ENCODE results near the gene LRRC39. TPM values are rescaled to one million over a fixed set of nuclear protein-coding genes. Genes with fewer than 3 reads are reported as not detected.
A peak's percentile ranks its signal among the peaks of the same experiment; 100 is the strongest.

LRRC39 gene
- total and polyA plus RNA-seq, 7 experiments from 2014 or later = 0.53 to 1.9 (median 1.1) TPM; not detected in 2

- H3K4me3 Mint-ChIP-seq = no peak overlapping the region
- H3K9me3 Mint-ChIP-seq = peaks cover 0 to 2% (median 0%) of the 10 kb centered on the region in 11 donors
- intact Hi-C loops (cut with micrococcal nuclease) = no loop called here
- Histone ChIP-seq H3K4me3 (ENCODE audit: low read length) (no peak overlapping the region), H3K27me3 (ENCODE audit: control insufficient read depth in 2 of 2, insufficient read depth in 2 of 2, low read length in 2 of 2) (no peaks in the 10 kb centered on the region), H3K9me3 (ENCODE audit: control insufficient read depth in 2 of 3, low read length in 3 of 3) (no peaks in the 10 kb centered on the region), H3K36me3 (ENCODE audit: control insufficient read depth in 2 of 3, insufficient read depth in 3 of 3, low read length in 3 of 3) (peaks cover 0 to 16% (median 0%) of the 10 kb centered on the region in 3 experiments), H3K27ac (ENCODE audit: low read depth, low read length) (no peak overlapping the region), H3K4me1 (ENCODE audit: control insufficient read depth in 2 of 2, insufficient read depth in 2 of 2, low read length in 2 of 2) (no peaks in the 10 kb centered on the region)
- CTCF ChIA-PET = no interaction called here
- H3K4me1 Mint-ChIP-seq = peaks cover 0 to 4% (median 0%) of the 10 kb centered on the region in 7 donors
- ATAC-seq (no peak), DNase-seq (no peak)
- peaks cover 4 to 28% (median 23%) of the 10 kb centered on the region in 5 donors for H3K36me3 Mint-ChIP-seq
- no peaks in the 10 kb centered on the region for H3K27me3 Mint-ChIP-seq
- no peak overlapping the region for H3K27ac Mint-ChIP-seq
- POLR2A ChIA-PET = no interaction called here
Observed at GRCh38 chr1:100187912-100188311, 9.9 kb upstream of the LRRC39 start.

- ATAC-seq (no peak), DNase-seq (no peak)
- H3K36me3 Mint-ChIP-seq = peaks cover 0 to 14% (median 9%) of the 10 kb centered on the region in 5 donors
- CTCF ChIA-PET = no interaction called here
- Histone ChIP-seq H3K4me1 (ENCODE audit: control insufficient read depth in 2 of 2, insufficient read depth in 2 of 2, low read length in 2 of 2) (no peaks in the 10 kb centered on the region), H3K9me3 (ENCODE audit: control insufficient read depth in 2 of 3, low read length in 3 of 3) (no peaks in the 10 kb centered on the region), H3K27me3 (ENCODE audit: control insufficient read depth in 2 of 2, insufficient read depth in 2 of 2, low read length in 2 of 2) (no peaks in the 10 kb centered on the region), H3K27ac (ENCODE audit: low read depth, low read length) (no peak overlapping the region), H3K4me3 (ENCODE audit: low read length) (no peak overlapping the region), H3K36me3 (ENCODE audit: control insufficient read depth in 2 of 3, insufficient read depth in 3 of 3, low read length in 3 of 3) (no peaks in the 10 kb centered on the region)
- peaks cover 0 to 4% (median 0%) of the 10 kb centered on the region in 7 donors for H3K4me1 Mint-ChIP-seq
- POLR2A ChIA-PET = no interaction called here
- H3K4me3 Mint-ChIP-seq = no peak overlapping the region
- intact Hi-C loops (cut with micrococcal nuclease) = no loop called here
- H3K27ac Mint-ChIP-seq = peak overlapping the region in 2 of 9 donors; percentile 26 to 36
- H3K27me3 Mint-ChIP-seq = no peaks in the 10 kb centered on the region
- peaks cover 0 to 14% (median 3%) of the 10 kb centered on the region in 11 donors for H3K9me3 Mint-ChIP-seq
Observed at GRCh38 chr1:100184536-100184935, 6.5 kb upstream of the LRRC39 start.

GRCh38 chr1:100183370-100183769, 5.3 kb upstream of the LRRC39 start:
- DNase-seq (no peak), ATAC-seq (no peak)
- no peaks in the 10 kb centered on the region for H3K4me1 ChIP-seq (ENCODE audit: control insufficient read depth in 2 of 2, insufficient read depth in 2 of 2, low read length in 2 of 2)
- intact Hi-C loops (cut with micrococcal nuclease) = no loop called here
- Mint-ChIP-seq H3K9me3 (peaks cover 0 to 14% (median 3%) of the 10 kb centered on the region in 11 donors), H3K4me1 (peaks cover 0 to 4% (median 0%) of the 10 kb centered on the region in 7 donors), H3K27me3 (no peaks in the 10 kb centered on the region), H3K4me3 (no peak overlapping the region), H3K36me3 (peaks cover 0 to 14% (median 9%) of the 10 kb centered on the region in 5 donors), H3K27ac (no peak overlapping the region)
- CTCF ChIA-PET = interaction anchor here (0.7 kb wide), 2 partner anchors 146 to 264 kb away, joined by 3 read pairs; a partner anchor contains a TSS
- POLR2A ChIA-PET = no interaction called here
- no peaks in the 10 kb centered on the region for H3K36me3 ChIP-seq (ENCODE audit: control insufficient read depth in 2 of 3, insufficient read depth in 3 of 3, low read length in 3 of 3)
- H3K27me3 ChIP-seq (ENCODE audit: control insufficient read depth in 2 of 2, insufficient read depth in 2 of 2, low read length in 2 of 2) = no peaks in the 10 kb centered on the region
- no peaks in the 10 kb centered on the region for H3K9me3 ChIP-seq (ENCODE audit: control insufficient read depth in 2 of 3, low read length in 3 of 3)
- no peak overlapping the region for H3K27ac ChIP-seq (ENCODE audit: low read depth, low read length)
- H3K4me3 ChIP-seq (ENCODE audit: low read length) = no peak overlapping the region

- DNase-seq (no peak), ATAC-seq (no peak)
- no peaks in the 10 kb centered on the region for H3K36me3 ChIP-seq (ENCODE audit: control insufficient read depth in 2 of 3, insufficient read depth in 3 of 3, low read length in 3 of 3)
- Mint-ChIP-seq H3K27ac (no peak overlapping the region), H3K36me3 (peaks cover 0 to 8% (median 0%) of the 10 kb centered on the region in 5 donors), H3K27me3 (peaks cover 0 to 6% (median 0%) of the 10 kb centered on the region in 5 donors), H3K4me3 (no peak overlapping the region), H3K4me1 (no peaks in the 10 kb centered on the region), H3K9me3 (peaks cover 0 to 15% (median 3%) of the 10 kb centered on the region in 11 donors)
- H3K27me3 ChIP-seq (ENCODE audit: control insufficient read depth in 2 of 2, insufficient read depth in 2 of 2, low read length in 2 of 2) = no peaks in the 10 kb centered on the region
- CTCF ChIA-PET = no interaction called here
- H3K9me3 ChIP-seq (ENCODE audit: control insufficient read depth in 2 of 3, low read length in 3 of 3) = no peaks in the 10 kb centered on the region
- no peak overlapping the region for H3K4me3 ChIP-seq (ENCODE audit: low read length)
- POLR2A ChIA-PET = no interaction called here
- no peaks in the 10 kb centered on the region for H3K4me1 ChIP-seq (ENCODE audit: control insufficient read depth in 2 of 2, insufficient read depth in 2 of 2, low read length in 2 of 2)
- intact Hi-C loops (cut with micrococcal nuclease) = no loop called here
- H3K27ac ChIP-seq (ENCODE audit: low read depth, low read length) = no peak overlapping the region
Observed at GRCh38 chr1:100177295-100178041, 588 bp downstream of the LRRC39 start.

- no peak overlapping the region for H3K4me3 Mint-ChIP-seq
- CTCF ChIA-PET = no interaction called here
- no peaks in the 10 kb centered on the region for H3K4me1 Mint-ChIP-seq
- no peak overlapping the region for H3K4me3 ChIP-seq (ENCODE audit: low read length)
- H3K27me3 ChIP-seq (ENCODE audit: control insufficient read depth in 2 of 2, insufficient read depth in 2 of 2, low read length in 2 of 2) = no peaks in the 10 kb centered on the region
- peaks cover 0 to 8% (median 0%) of the 10 kb centered on the region in 5 donors for H3K27me3 Mint-ChIP-seq
- POLR2A ChIA-PET = no interaction called here
- H3K27ac ChIP-seq (ENCODE audit: low read depth, low read length) = no peak overlapping the region
- H3K4me1 ChIP-seq (ENCODE audit: control insufficient read depth in 2 of 2, insufficient read depth in 2 of 2, low read length in 2 of 2) = no peaks in the 10 kb centered on the region
- no peak for ATAC-seq
- no peaks in the 10 kb centered on the region for H3K9me3 ChIP-seq (ENCODE audit: control insufficient read depth in 2 of 3, low read length in 3 of 3)
- no peaks in the 10 kb centered on the region for H3K9me3 Mint-ChIP-seq
- no peak overlapping the region for H3K27ac Mint-ChIP-seq
- DNase-seq = no peak
- peaks cover 0 to 10% (median 5%) of the 10 kb centered on the region in 5 donors for H3K36me3 Mint-ChIP-seq
- intact Hi-C loops (cut with micrococcal nuclease) = no loop called here
- no peaks in the 10 kb centered on the region for H3K36me3 ChIP-seq (ENCODE audit: control insufficient read depth in 2 of 3, insufficient read depth in 3 of 3, low read length in 3 of 3)
Observed at GRCh38 chr1:100168051-100168450, 10.0 kb downstream of the LRRC39 start.

- no peaks in the 10 kb centered on the region for H3K36me3 ChIP-seq (ENCODE audit: control insufficient read depth in 2 of 3, insufficient read depth in 3 of 3, low read length in 3 of 3)
- peaks cover 0 to 1% (median 0%) of the 10 kb centered on the region in 5 donors for H3K27me3 Mint-ChIP-seq
- no peak overlapping the region for H3K27ac ChIP-seq (ENCODE audit: low read depth, low read length)
- ATAC-seq = no peak
- H3K4me3 ChIP-seq (ENCODE audit: low read length) = no peak overlapping the region
- POLR2A ChIA-PET = no interaction called here
- H3K4me1 ChIP-seq (ENCODE audit: control insufficient read depth in 2 of 2, insufficient read depth in 2 of 2, low read length in 2 of 2) = no peaks in the 10 kb centered on the region
- H3K9me3 Mint-ChIP-seq = no peaks in the 10 kb centered on the region
- H3K4me1 Mint-ChIP-seq = no peaks in the 10 kb centered on the region
- H3K27ac Mint-ChIP-seq = no peak overlapping the region
- H3K27me3 ChIP-seq (ENCODE audit: control insufficient read depth in 2 of 2, insufficient read depth in 2 of 2, low read length in 2 of 2) = no peaks in the 10 kb centered on the region
- CTCF ChIA-PET = no interaction called here
- H3K4me3 Mint-ChIP-seq = no peak overlapping the region
- no peak for DNase-seq
- intact Hi-C loops (cut with micrococcal nuclease) = no loop called here
- peaks cover 0 to 6% (median 4%) of the 10 kb centered on the region in 5 donors for H3K36me3 Mint-ChIP-seq
- no peaks in the 10 kb centered on the region for H3K9me3 ChIP-seq (ENCODE audit: control insufficient read depth in 2 of 3, low read length in 3 of 3)
Observed at GRCh38 chr1:100164702-100165101, 13.4 kb downstream of the LRRC39 start.

- POLR2A ChIA-PET = no interaction called here
- Mint-ChIP-seq H3K27ac (no peak overlapping the region), H3K4me1 (no peaks in the 10 kb centered on the region), H3K9me3 (no peaks in the 10 kb centered on the region), H3K27me3 (no peaks in the 10 kb centered on the region), H3K36me3 (peaks cover 0 to 6% (median 4%) of the 10 kb centered on the region in 5 donors), H3K4me3 (no peak overlapping the region)
- H3K4me1 ChIP-seq (ENCODE audit: control insufficient read depth in 2 of 2, insufficient read depth in 2 of 2, low read length in 2 of 2) = no peaks in the 10 kb centered on the region
- intact Hi-C loops (cut with micrococcal nuclease) = no loop called here
- CTCF ChIA-PET = no interaction called here
- DNase-seq (no peak), ATAC-seq (no peak)
- no peak overlapping the region for H3K27ac ChIP-seq (ENCODE audit: low read depth, low read length)
- H3K9me3 ChIP-seq (ENCODE audit: control insufficient read depth in 2 of 3, low read length in 3 of 3) = no peaks in the 10 kb centered on the region
- no peak overlapping the region for H3K4me3 ChIP-seq (ENCODE audit: low read length)
- no peaks in the 10 kb centered on the region for H3K36me3 ChIP-seq (ENCODE audit: control insufficient read depth in 2 of 3, insufficient read depth in 3 of 3, low read length in 3 of 3)
- H3K27me3 ChIP-seq (ENCODE audit: control insufficient read depth in 2 of 2, insufficient read depth in 2 of 2, low read length in 2 of 2) = no peaks in the 10 kb centered on the region
Observed at GRCh38 chr1:100164216-100164615, 13.8 kb downstream of the LRRC39 start.
